Natural killer cell (primary cell): ENCODE measurements around the gene MOSPD2. TPM values are rescaled to one million over a fixed set of nuclear protein-coding genes. Genes with fewer than 3 reads are reported as not detected.

Source experiments
- ATAC-seq, 3 donors: fragments of 150-1000 bp in 2 of 3; fragments of 200-7000 bp in 1 of 3; cut with Tn5 transposase; 1 replicate in 1 of 3; 2 replicates in 2 of 3; pipeline ENCODE4 v1.10.0; 2021; ENCODE audit warnings: mild to moderate bottlenecking in 2 of 3, moderate library complexity in 2 of 3
- DNase-seq, 2 donors: peaks; one replicate each; pipeline versions ENCODE4 v3.0.0 to v3.0.0-alpha.2; 2013 to 2021; ENCODE audit warnings: mixed read lengths in 1 of 2
- H3K27ac ChIP-seq: one replicate; pipeline ENCODE4 v1.5.1; 2013; ENCODE audit warnings: mild to moderate bottlenecking, low read length
- H3K27me3 ChIP-seq: one replicate; pipeline ENCODE4 v1.6.1; 2013; ENCODE audit warnings: low read length; ENCODE audit not compliant: control insufficient read depth, insufficient read depth
- H3K36me3 ChIP-seq: one replicate; pipeline ENCODE4 v1.6.1; 2013; ENCODE audit warnings: low read length; ENCODE audit not compliant: control insufficient read depth, insufficient read depth
- H3K4me1 ChIP-seq: one replicate; pipeline ENCODE4 v1.6.1; 2013; ENCODE audit warnings: low read length; ENCODE audit not compliant: control insufficient read depth, insufficient read depth
- H3K4me3 ChIP-seq: one replicate; pipeline ENCODE4 v1.5.1; 2013; ENCODE audit warnings: low read length
- H3K9me3 ChIP-seq: one replicate; pipeline ENCODE4 v1.6.1; 2013; ENCODE audit warnings: low read length; ENCODE audit not compliant: control insufficient read depth, insufficient read depth
- H3K27ac Mint-ChIP-seq, 2 donors: one replicate each; pipeline ENCODE4 v1.8.0; 2022; ENCODE audit warnings: mild to moderate bottlenecking in 2 of 2, mixed read lengths in 2 of 2, moderate library complexity in 1 of 2
- H3K27me3 Mint-ChIP-seq, 2 donors: one replicate each; pipeline ENCODE4 v1.8.0; 2022; ENCODE audit warnings: low read depth in 2 of 2, mixed read lengths in 2 of 2
- H3K36me3 Mint-ChIP-seq: one replicate; pipeline ENCODE4 v1.8.0; 2022; ENCODE audit warnings: mixed read lengths
- H3K4me1 Mint-ChIP-seq, 2 donors: one replicate each; pipeline ENCODE4 v1.8.0; 2022; ENCODE audit warnings: mixed read lengths in 2 of 2
- H3K4me3 Mint-ChIP-seq: one replicate; pipeline ENCODE4 v1.8.0; 2022; ENCODE audit warnings: mild to moderate bottlenecking, moderate library complexity, mixed read lengths
- H3K9me3 Mint-ChIP-seq, 2 donors: one replicate each; pipeline ENCODE4 v1.8.0; 2022; ENCODE audit warnings: mixed read lengths in 2 of 2
- CTCF ChIP-seq: fragments of 200-600 bp; IDR thresholded peaks from one replicate; pipeline ENCODE4 v1.8.0; 2022; ENCODE audit warnings: antibody characterized with exemption
- WGBS: methylation state at CpG from one replicate; pipeline ENCODE4 v1.1.7; 2013; ENCODE audit warnings: missing lambda C conversion rate; ENCODE audit not compliant: insufficient coverage; 5-methylcytosine and 5-hydroxymethylcytosine counted together
- intact Hi-C: fragments of 100-400 bp; cut with micrococcal nuclease; formaldehyde crosslinking; loops from one replicate; pipeline ENCODE4 v1.14.2; 2022
- total RNA-seq, 4 donors: library from RNA; stranded (reverse); fragments of 120-200 nt in 1 of 4; gene quantifications; one replicate each; pipeline versions ENCODE4 v1.2.3 to v1.2.4, GENCODE V29; 2013 to 2022

MOSPD2 gene
- total RNA-seq, 3 donors from 2014 or later (not counting 1 experiment from before 2014, with no cell fraction given), result 10.5 to 18.0 (median 11.2) TPM

GRCh38 chrX:14897042-14897441 is 23.8 kb downstream of the MOSPD2 start:
- DNase-seq, result no peak
- Mint-ChIP-seq H3K4me1 (peaks cover 0 to 6% of the 10 kb centered on the region in 2 donors), H3K36me3 (no peaks in the 10 kb centered on the region), H3K4me3 (no peak overlapping the region), H3K27ac (no peak overlapping the region), H3K9me3 (no peaks in the 10 kb centered on the region), H3K27me3 (no peaks in the 10 kb centered on the region)
- Histone ChIP-seq H3K27me3 (no peaks in the 10 kb centered on the region), H3K9me3 (no peaks in the 10 kb centered on the region), H3K4me1 (no peaks in the 10 kb centered on the region), H3K27ac (no peak overlapping the region), H3K36me3 (no peaks in the 10 kb centered on the region), H3K4me3 (no peak overlapping the region)
- TF ChIP-seq CTCF, result no peak
- intact Hi-C loops, result no loop called here
- WGBS, result 100% methylated on average over 1 of the region's 2 CpGs
- no peak for ATAC-seq

GRCh38 chrX:14899607-14900006 is 26.4 kb downstream of the MOSPD2 start:
- Mint-ChIP-seq H3K4me1 (peaks cover 0 to 6% of the 10 kb centered on the region in 2 donors), H3K27ac (peak overlapping the region; percentile 70), H3K27me3 (no peaks in the 10 kb centered on the region), H3K9me3 (no peaks in the 10 kb centered on the region), H3K36me3 (peaks cover 10% of the 10 kb centered on the region), H3K4me3 (no peak overlapping the region)
- Histone ChIP-seq H3K4me3 (no peak overlapping the region), H3K9me3 (no peaks in the 10 kb centered on the region), H3K27me3 (no peaks in the 10 kb centered on the region), H3K4me1 (no peaks in the 10 kb centered on the region), H3K27ac (no peak overlapping the region), H3K36me3 (peaks cover 2% of the 10 kb centered on the region)
- peak in 1 of 2 donors; percentile 9 for DNase-seq
- ATAC-seq, result peak; percentile 66 to 96 (median 82)
- TF ChIP-seq CTCF, result no peak
- intact Hi-C loops, result no loop called here

- Histone ChIP-seq H3K27ac (no peak overlapping the region), H3K36me3 (peaks cover 3% of the 10 kb centered on the region), H3K27me3 (no peaks in the 10 kb centered on the region), H3K4me1 (no peaks in the 10 kb centered on the region), H3K9me3 (no peaks in the 10 kb centered on the region), H3K4me3 (no peak overlapping the region)
- Mint-ChIP-seq H3K27me3 (no peaks in the 10 kb centered on the region), H3K36me3 (peaks cover 10% of the 10 kb centered on the region), H3K27ac (no peak overlapping the region), H3K9me3 (no peaks in the 10 kb centered on the region), H3K4me1 (no peaks in the 10 kb centered on the region), H3K4me3 (no peak overlapping the region)
- no peak for TF ChIP-seq CTCF
- ATAC-seq (no peak), DNase-seq (no peak)
- intact Hi-C loops, result no loop called here
Observed at GRCh38 chrX:14902537-14902936, 29.3 kb downstream of the MOSPD2 start.

- peaks cover 3% of the 10 kb centered on the region for H3K36me3 ChIP-seq
- H3K4me3 ChIP-seq, result no peak overlapping the region
- H3K27me3 Mint-ChIP-seq, result no peaks in the 10 kb centered on the region
- no peaks in the 10 kb centered on the region for H3K27me3 ChIP-seq
- H3K27ac Mint-ChIP-seq, result no peak overlapping the region
- H3K27ac ChIP-seq, result no peak overlapping the region
- H3K4me1 Mint-ChIP-seq, result no peaks in the 10 kb centered on the region
- H3K36me3 Mint-ChIP-seq, result peaks cover 10% of the 10 kb centered on the region
- DNase-seq (no peak), ATAC-seq (no peak)
- no peak overlapping the region for H3K4me3 Mint-ChIP-seq
- no CpG with 5 or more reads among the region's 2 CpGs for WGBS
- H3K9me3 ChIP-seq, result no peaks in the 10 kb centered on the region
- no peak for TF ChIP-seq CTCF
- intact Hi-C loops, result no loop called here
- no peaks in the 10 kb centered on the region for H3K4me1 ChIP-seq
- H3K9me3 Mint-ChIP-seq, result no peaks in the 10 kb centered on the region
Observed at GRCh38 chrX:14903891-14904290, 30.7 kb downstream of the MOSPD2 start.
